ENCODE measurements around the gene FCSK. TPM values are rescaled to one million over a fixed set of nuclear protein-coding genes. Genes with fewer than 3 reads are reported as not detected.
A peak's percentile ranks its signal among the peaks of the same experiment; 100 is the strongest.
"Not testable (repeated sequence)": the region's sequence is repeated elsewhere in the genome, so short reads cannot be mapped to it uniquely, and the experiment has no call there.

FCSK gene
- total RNA-seq, 1 experiment from 2014 or later, result 10.5 TPM

DNA sequence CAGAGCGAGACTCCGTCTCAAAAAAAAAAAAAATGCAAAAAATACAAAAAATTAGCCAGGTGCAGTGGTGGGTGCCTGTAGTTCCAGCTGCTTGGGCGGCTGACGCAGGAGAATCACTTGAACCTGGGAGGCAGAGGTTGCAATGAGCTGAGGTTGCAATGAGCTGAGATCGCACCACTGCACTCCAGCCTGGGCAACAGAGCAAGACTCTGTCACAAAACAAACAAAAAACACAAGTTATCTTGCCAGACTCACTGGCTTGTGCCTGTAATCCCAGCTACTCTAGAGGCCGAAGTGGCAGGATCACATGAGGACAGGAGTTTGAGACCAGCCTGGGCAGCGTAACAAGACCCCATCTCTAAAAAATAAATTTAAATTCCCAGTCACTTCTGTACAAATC, 12.1 kb upstream of the FCSK start:
- in situ Hi-C loops (cut with HindIII; ENCODE audit: low pct_unique_long_range_greater_than_20kb, low sequenced_read_pairs), result no loop called here
- no peak for DNase-seq (ENCODE audit: low read depth, low spot score)

- peak; percentile 60 for DNase-seq (ENCODE audit: low read depth, low spot score)
- in situ Hi-C loops (cut with HindIII; ENCODE audit: low pct_unique_long_range_greater_than_20kb, low sequenced_read_pairs), result no loop called here
These were observed 9.9 kb upstream of the FCSK start for GRCh38 chr16:70444249-70445063.

- in situ Hi-C loops (cut with HindIII; ENCODE audit: low pct_unique_long_range_greater_than_20kb, low sequenced_read_pairs), result no loop called here
- DNase-seq (ENCODE audit: low read depth, low spot score), result no peak
These were observed 6.3 kb upstream of the FCSK start for GRCh38 chr16:70448075-70448474.

DNA sequence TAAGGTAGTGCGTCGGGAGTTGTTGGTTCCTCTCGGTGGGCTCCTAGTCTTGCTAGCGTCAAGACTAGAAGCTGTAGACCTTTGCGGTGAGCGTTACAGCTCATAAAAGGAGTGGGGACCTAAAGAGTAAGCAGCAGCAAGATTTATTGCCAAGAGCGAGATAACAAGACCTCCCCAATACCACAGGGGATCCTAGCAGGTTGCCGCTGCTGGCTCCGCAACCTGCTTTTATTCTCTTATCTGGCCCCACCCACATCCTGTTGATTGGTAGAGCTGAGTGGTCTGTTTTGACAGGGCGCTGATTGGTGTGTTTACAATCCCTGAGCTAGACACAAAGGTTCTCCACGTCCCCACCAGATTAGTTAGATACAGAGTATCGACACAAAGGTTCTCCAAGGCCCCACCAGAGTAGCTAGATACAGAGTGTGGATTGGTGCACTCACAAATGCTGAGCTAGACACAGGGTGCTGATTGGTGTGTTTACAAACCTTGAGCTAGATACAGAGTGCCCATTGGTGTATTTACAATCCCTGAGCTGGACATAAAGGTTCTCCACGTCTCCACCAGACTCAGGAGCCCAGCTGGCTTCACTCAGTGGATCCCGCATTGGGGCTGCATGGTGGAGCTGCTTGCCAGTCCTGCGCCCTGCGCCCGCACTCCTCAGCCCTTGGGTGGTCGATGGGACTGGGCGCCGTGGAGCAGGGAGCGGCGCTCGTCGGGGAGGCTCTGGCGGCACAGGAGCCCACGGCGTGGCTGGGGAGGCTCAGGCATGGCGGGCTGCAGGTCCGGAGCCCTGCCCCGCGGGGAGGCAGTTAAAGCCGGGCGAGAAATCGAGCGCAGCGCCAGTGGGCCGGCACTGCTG, 4.0 kb upstream of the FCSK start:
- in situ Hi-C loops (cut with HindIII; ENCODE audit: low pct_unique_long_range_greater_than_20kb, low sequenced_read_pairs); DNase-seq (ENCODE audit: low read depth, low spot score): not testable (repeated sequence)

DNA sequence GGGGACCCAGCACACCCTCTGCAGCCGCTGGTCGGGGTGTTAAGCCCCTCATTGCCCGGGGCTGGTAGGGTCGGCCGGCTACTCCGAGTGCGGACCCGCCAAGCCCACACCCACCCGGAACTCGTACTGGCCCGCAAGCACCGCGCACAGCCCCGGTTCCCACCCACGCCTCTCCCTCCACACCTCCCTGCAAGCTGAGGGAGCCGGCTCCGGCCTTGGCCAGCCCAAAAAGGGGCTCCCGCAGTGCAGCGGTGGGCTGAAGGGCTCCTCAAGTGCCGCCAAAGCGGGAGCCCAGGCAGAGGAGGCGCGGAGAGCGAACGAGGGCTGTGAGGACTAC, 3.4 kb upstream of the FCSK start:
- in situ Hi-C loops (cut with HindIII; ENCODE audit: low pct_unique_long_range_greater_than_20kb, low sequenced_read_pairs); DNase-seq (ENCODE audit: low read depth, low spot score): not testable (repeated sequence)

- in situ Hi-C loops (cut with HindIII; ENCODE audit: low pct_unique_long_range_greater_than_20kb, low sequenced_read_pairs), result no loop called here
- no peak for DNase-seq (ENCODE audit: low read depth, low spot score)
These were observed 1.1 kb upstream of the FCSK start for GRCh38 chr16:70453117-70453891.

- in situ Hi-C loops (cut with HindIII; ENCODE audit: low pct_unique_long_range_greater_than_20kb, low sequenced_read_pairs), result no loop called here
- DNase-seq (ENCODE audit: low read depth, low spot score), result peak; percentile 62
These were observed 538 bp upstream of the FCSK start for GRCh38 chr16:70453892-70454221.

DNA sequence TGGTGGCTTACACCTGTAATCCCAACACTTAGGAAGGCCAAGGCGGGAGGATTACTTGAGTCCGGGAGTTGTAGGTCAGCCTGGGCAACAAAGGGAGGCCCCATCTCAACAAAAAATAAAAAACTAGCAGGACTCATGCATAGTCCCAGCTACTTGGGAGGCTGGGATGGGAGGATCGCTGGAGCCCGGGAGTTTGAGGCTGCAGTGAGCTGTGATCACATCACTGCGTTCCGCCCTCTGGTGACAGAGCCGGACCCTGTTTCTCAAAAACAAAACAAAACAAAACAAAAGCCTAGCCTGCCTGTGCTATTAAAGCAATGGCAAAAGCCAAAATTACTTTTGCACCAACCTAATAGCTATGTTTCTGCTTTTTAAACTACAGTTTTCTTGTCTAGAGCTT, 1.5 kb downstream of the FCSK start:
- in situ Hi-C loops (cut with HindIII; ENCODE audit: low pct_unique_long_range_greater_than_20kb, low sequenced_read_pairs), result no loop called here
- no peak for DNase-seq (ENCODE audit: low read depth, low spot score)

DNA sequence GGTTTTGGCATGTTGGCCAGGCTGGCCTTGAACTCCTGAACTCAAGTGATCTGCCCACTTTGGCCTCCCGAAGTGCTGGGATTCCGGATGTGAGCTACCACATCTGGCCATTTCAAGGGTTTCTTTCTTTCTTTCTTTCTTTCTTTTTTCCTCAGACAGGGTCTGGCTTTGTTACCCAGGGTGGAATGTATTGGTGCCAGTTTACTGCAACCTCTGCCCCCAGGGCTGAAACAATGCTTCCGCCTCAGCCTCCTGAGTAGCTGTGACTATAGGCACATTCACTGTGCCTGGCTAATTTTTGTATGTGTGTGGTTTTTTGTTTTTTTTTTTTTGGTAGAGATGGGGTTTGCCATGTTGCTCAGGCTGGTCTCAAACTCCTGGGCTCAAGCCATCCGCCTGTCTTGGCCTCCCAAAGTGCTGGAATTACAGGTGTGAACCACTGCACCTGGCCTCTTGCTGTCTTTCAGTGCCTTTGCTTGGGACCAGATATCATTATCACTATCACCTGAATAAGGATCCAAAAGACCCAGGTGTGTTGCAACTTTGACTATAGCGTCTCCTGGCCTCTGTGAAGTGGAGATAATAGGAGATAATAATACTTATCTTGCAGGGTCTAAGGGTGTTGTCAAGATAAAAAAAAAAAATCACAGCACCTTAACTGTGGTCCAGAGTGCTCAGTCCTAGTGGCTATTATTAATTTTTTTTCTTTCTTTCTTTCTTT, 3.2 kb downstream of the FCSK start:
- in situ Hi-C loops (cut with HindIII; ENCODE audit: low pct_unique_long_range_greater_than_20kb, low sequenced_read_pairs), result no loop called here
- DNase-seq (ENCODE audit: low read depth, low spot score), result peak; percentile 92

GRCh38 chr16:70460737-70461261, 6.4 kb downstream of the FCSK start:
- in situ Hi-C loops (cut with HindIII; ENCODE audit: low pct_unique_long_range_greater_than_20kb, low sequenced_read_pairs), result no loop called here
- DNase-seq (ENCODE audit: low read depth, low spot score), result no peak

GRCh38 chr16:70463235-70463634, 8.8 kb downstream of the FCSK start:
- DNase-seq (ENCODE audit: low read depth, low spot score), result no peak
- in situ Hi-C loops (cut with HindIII; ENCODE audit: low pct_unique_long_range_greater_than_20kb, low sequenced_read_pairs), result no loop called here

DNA sequence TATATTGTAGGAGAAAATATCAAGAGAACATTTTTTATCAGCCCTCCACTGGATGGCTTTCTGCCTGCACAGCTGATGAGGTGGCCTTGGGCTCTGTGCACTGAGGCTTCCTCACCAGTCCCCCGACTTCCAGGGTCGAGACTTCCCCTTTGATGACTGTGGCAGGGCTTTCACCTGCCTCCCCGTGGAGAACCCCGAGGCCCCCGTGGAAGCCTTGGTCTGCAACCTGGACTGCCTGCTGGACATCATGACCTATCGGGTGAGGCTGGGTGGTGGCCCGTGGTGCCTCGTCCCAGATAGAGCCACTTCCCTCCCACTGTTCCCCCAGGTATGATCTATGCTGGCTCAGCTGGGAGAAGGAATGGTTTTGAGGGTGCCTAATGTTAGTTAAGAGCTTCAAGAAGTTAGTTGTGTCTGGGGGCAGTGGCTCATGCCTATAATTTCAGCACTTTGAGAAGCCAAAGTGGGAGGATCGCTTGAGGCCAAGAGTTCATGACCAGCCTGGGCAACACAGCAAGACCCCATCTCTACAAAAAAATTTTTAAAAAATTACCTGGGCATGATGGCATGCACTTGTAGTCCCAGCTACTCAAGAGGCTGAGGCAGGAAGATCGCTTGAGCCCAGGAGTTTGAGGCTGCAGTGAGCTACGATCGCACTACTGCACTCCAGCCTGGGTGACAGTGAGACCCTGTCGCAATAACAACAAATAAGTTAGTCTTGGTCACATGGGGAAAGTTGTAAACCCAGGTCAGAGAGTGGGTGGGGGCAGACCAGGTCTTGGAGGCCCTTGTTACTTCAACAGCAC, 11.8 kb downstream of the FCSK start:
- in situ Hi-C loops (cut with HindIII; ENCODE audit: low pct_unique_long_range_greater_than_20kb, low sequenced_read_pairs), result no loop called here
- DNase-seq (ENCODE audit: low read depth, low spot score), result no peak

DNA sequence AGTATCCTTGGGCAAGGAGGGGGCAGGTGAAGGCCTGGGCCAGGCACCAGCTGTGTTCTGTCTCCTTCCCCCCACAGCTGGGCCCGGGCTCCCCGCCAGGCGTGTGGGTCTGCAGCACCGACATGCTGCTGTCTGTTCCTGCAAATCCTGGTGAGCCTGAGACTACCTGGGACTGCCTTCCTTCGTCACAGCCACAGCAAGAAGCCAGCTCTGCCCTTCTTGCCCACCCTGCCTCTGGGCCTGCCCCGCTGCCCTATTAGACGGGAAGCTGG, 12.3 kb downstream of the FCSK start:
- no peak for DNase-seq (ENCODE audit: low read depth, low spot score)
- in situ Hi-C loops (cut with HindIII; ENCODE audit: low pct_unique_long_range_greater_than_20kb, low sequenced_read_pairs), result no loop called here

DNA sequence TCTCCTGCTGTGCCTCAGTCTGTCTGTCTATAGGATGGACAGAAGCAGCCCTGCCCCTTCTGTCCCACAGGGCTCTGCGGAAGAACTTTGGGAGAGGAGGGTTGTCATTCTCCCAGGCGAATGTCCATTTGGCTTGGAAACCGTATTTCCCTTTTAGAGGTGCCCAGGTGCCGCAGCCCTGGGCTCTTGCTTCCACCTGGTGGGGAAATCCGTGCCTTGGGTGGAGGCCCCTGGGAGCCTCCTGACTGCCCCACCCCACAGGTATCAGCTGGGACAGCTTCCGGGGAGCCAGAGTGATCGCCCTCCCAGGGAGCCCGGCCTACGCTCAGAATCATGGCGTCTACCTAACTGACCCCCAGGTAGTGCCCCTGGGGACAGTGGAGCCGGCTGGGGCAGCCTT, 12.7 kb downstream of the FCSK start:
- in situ Hi-C loops (cut with HindIII; ENCODE audit: low pct_unique_long_range_greater_than_20kb, low sequenced_read_pairs), result no loop called here
- DNase-seq (ENCODE audit: low read depth, low spot score), result no peak

DNA sequence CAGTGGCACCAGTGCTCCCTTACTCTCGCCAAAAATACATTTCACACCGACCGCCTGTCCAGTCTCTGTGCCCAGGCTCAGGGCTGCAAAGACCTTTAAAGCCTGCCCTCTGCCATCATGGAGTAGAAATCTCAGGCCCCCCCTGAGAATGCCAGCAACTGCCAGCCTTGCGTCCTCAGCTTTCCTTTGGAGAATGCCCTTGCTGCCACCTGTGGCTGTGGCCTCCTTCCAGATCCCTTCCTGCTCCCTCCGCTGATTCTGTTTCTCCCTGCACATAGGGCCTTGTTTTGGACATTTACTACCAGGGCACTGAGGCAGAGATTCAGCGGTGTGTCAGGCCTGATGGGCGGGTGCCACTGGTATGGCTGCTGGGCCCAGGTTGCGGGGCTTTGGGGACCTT, 13.2 kb downstream of the FCSK start:
- in situ Hi-C loops (cut with HindIII; ENCODE audit: low pct_unique_long_range_greater_than_20kb, low sequenced_read_pairs), result no loop called here
- DNase-seq (ENCODE audit: low read depth, low spot score), result no peak

DNA sequence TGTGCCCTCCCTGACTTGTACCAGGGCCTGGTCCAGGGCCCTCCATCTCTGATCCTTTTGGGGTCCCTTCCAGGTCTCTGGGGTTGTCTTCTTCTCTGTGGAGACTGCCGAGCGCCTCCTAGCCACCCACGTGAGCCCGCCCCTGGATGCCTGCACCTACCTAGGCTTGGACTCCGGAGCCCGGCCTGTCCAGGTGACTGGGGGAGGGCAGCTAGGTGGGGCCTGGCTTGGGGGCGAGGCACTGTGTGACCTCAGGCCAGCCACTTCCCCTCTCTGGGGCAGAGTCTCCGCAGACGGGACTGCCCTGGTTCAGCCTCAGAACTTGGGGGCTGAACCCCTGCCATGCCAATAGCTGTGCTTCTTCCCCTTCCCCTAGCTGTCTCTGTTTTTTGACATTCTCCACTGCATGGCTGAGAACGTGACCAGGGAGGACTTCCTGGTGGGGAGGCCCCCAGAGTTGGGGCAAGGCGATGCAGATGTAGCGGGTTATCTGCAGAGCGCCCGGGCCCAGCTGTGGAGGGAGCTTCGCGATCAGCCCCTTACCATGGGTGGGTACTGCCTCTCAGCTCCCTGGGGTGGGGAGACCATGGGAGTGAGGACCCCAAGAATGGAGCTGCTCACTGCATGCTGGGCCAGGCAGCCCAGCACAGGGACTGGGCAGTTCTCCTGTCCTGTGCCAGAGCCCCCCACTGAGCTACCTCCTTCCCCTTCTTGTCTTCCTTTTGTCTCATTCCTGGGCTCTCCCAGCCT, 14.6 kb downstream of the FCSK start:
- in situ Hi-C loops (cut with HindIII; ENCODE audit: low pct_unique_long_range_greater_than_20kb, low sequenced_read_pairs), result no loop called here
- no peak for DNase-seq (ENCODE audit: low read depth, low spot score)
